Right renal pelvis (tissue), 4 donors: ENCODE results near the gene TMEM260. TPM values are rescaled to one million over a fixed set of nuclear protein-coding genes. Genes with fewer than 3 reads are reported as not detected.
"Not testable (repeated sequence)": the region's sequence is repeated elsewhere in the genome, so short reads cannot be mapped to it uniquely, and the experiment has no call there.

Experiments used
- DNase-seq, 4 donors: peaks; one replicate each; pipeline ENCODE4 v3.0.0-alpha.2; 2013; ENCODE audit warnings: low read depth in 4 of 4, low spot score in 3 of 4, missing footprints in 1 of 4
- polyA plus RNA-seq, 4 donors: library from polyadenylated mRNA; unstranded; fragments of 120-200 nt; gene quantifications; one replicate each; pipeline ENCODE4 v1.2.1, GENCODE V29; 2013; ENCODE audit not compliant: insufficient read length in 4 of 4

The TMEM260 gene
- polyA plus RNA-seq, 4 donors = 32.6 to 36.2 (median 33.1) TPM

DNA sequence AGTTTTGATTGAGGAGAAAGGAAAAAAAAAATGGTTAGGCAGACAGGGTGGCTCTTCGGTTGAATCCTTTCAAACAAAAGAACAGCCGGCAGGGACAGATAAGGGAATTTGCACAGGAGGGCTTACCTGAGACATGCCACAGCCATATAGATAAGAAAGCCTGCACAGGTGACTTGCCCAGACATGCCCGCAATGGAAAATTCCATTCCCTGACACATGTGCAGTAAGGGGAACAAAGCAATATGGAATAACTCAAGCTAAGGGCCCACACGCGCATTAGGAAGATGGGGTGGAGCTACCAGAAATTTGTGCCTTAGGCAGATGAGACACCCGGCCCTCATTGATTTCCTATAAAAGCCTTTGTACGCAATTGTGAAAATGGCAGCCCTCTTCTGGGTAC, 86.7 kb downstream of the TMEM260 start:
- no peak for DNase-seq

- no peak for DNase-seq
These were observed 87.1 kb downstream of the TMEM260 start for GRCh38 chr14:56666716-56667115.

GRCh38 chr14:56667290-56667689, 87.7 kb downstream of the TMEM260 start:
- DNase-seq = not testable (repeated sequence)

DNA sequence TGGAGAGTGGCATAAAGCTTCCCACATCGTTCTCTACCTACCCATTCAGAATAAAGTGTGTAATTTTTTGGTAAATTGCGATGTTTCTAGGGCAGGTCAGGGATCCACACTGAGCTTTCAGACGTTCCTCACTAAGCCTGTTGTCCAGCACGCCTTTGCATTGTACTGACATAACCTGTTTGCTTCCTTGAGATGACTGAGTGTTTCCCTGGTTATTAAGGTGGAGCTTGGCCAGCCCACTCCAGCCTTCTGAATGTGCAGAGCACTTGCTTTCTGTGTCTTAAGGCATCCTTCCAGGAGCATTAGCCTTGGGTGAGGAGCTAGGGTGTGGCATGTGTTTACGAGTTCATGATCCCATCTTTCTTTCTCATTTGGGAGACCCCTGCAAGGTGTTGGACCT, 96.4 kb downstream of the TMEM260 start:
- no peak for DNase-seq

- no peak for DNase-seq
These were observed 99.2 kb downstream of the TMEM260 start for GRCh38 chr14:56678838-56679237.

DNA sequence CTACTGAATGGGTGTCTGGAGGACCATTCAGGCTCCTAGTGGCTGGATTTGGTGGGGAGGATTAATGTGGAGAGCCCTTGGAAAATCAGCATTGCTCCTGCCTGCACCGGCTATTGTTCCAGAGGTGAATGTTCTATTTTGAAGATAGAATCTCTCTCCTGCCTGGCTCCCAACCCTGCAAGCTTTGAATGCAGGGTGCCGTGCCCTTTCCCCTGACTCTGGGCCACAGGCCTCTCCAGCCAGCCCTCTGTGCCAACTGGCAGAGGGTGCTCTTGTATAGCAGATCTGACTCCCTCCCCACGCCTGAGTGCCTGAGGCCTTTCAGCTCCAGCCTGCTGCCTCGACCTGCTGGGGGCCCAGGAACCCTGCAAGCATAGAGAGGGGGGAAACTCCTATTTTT, 106.8 kb downstream of the TMEM260 start:
- peak in 2 of 4 donors; percentile 17 to 24 for DNase-seq

GRCh38 chr14:56687123-56687522, 107.5 kb downstream of the TMEM260 start:
- DNase-seq = peak in 1 of 4 donors; percentile 12

DNA sequence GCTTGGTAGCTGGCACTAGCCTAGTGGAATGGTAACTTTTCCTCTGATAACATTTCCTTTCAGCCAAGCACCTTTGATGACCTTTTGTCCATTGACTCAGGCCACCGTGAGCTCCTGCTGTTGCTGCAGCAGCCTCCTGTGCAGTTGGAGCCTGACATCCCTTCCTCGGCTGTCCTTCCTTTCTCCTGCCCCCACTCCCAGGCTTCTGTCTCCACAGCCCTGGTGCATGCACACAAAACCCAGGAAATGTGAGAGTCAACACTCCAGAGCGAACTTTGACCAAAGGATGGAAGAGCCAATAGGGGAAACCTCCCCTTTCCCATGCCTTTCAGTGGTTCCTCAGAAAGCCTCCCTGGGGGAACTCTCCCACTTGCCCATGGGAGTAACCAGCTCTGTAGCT, 115.0 kb downstream of the TMEM260 start:
- no peak for DNase-seq

GRCh38 chr14:56695216-56695615, 115.6 kb downstream of the TMEM260 start:
- DNase-seq = not testable (repeated sequence)

Other genes with a start within 250 kb of the TMEM260 start
- not detected for gene OTX2, start 230.7 kb downstream of the TMEM260 start, polyA plus RNA-seq